Neural cell (in vitro differentiated cells): ENCODE measurements around the gene DTD1.

Source experiments
- CTCF ChIP-seq: fragments of 450-650 bp; IDR thresholded peaks from 2 replicates; pipeline ENCODE4 v1.5.1; 2014; ENCODE audit warnings: antibody characterized with exemption, mild to moderate bottlenecking, moderate library complexity; ENCODE audit not compliant: poor library complexity, severe bottlenecking
- EZH2 ChIP-seq: fragments of 200-600, 300-800 bp; shearing (Covaris generic), sonication (generic); IDR thresholded peaks from 2 replicates; pipeline ENCODE4 v1.6.1; 2014; ENCODE audit warnings: antibody characterized with exemption, low read length, borderline replicate concordance, mild to moderate bottlenecking; ENCODE audit not compliant: insufficient read depth, poor library complexity, severe bottlenecking
- POLR2AphosphoS5 ChIP-seq: IDR thresholded peaks from 2 replicates; pipeline ENCODE4 v1.6.1; 2012
- RAD21 ChIP-seq: fragments of 450-650 bp; conservative IDR thresholded peaks from 2 replicates; pipeline ENCODE4 v1.6.1; 2014; ENCODE audit warnings: antibody characterized with exemption, mild to moderate bottlenecking, moderate library complexity

GRCh38 chr20:18724788-18725464 is 137.1 kb downstream of the DTD1 start:
- TF ChIP-seq CTCF (no peak), RAD21 (no peak), EZH2 (no peak), POLR2AphosphoS5 (no peak)
